Measurements from ENCODE around the gene PACC1. TPM values are rescaled to one million over a fixed set of nuclear protein-coding genes. Genes with fewer than 3 reads are reported as not detected.

The PACC1 gene
- total RNA-seq, 1 experiment from 2014 or later: 17.6 TPM

- no peaks in the 10 kb centered on the region for H4K20me1 ChIP-seq (ENCODE audit: insufficient read depth)
- no peaks in the 10 kb centered on the region for H3K9me3 ChIP-seq (ENCODE audit: control insufficient read depth in 1 of 2, insufficient read depth in 1 of 2, low read depth in 1 of 2, low read length in 2 of 2)
- no peaks in the 10 kb centered on the region for H3K27me3 ChIP-seq (ENCODE audit: insufficient read depth, low read length)
- no peak overlapping the region for H3K4me3 ChIP-seq (replicated peaks in 1 of 2; ENCODE audit: low read depth in 1 of 2, low read length in 2 of 2)
- TF ChIP-seq ZBTB33 (IDR thresholded peaks at IDR 0.05; ENCODE audit: extremely low read depth, insufficient replicate concordance, low read length) (no peak), SRF (IDR thresholded peaks at IDR 0.05; ENCODE audit: low read depth) (no peak), ELF1 (IDR thresholded peaks at IDR 0.05; ENCODE audit: borderline replicate concordance, low read depth) (no peak), SP1 (IDR thresholded peaks at IDR 0.05; ENCODE audit: low read depth) (no peak), RAD21 (IDR thresholded peaks at IDR 0.05; ENCODE audit: low read depth) (no peak), TCF7L2 (IDR thresholded peaks at IDR 0.05; ENCODE audit: borderline replicate concordance, extremely low read depth, insufficient read depth, insufficient read length) (no peak), FOSL1 (IDR thresholded peaks at IDR 0.05; ENCODE audit: low read depth) (no peak), EZH2 (IDR thresholded peaks at IDR 0.05) (no peak), CBX3 (IDR thresholded peaks at IDR 0.05; ENCODE audit: low read depth) (no peak)
- TF ChIP-seq, protein P1, sequence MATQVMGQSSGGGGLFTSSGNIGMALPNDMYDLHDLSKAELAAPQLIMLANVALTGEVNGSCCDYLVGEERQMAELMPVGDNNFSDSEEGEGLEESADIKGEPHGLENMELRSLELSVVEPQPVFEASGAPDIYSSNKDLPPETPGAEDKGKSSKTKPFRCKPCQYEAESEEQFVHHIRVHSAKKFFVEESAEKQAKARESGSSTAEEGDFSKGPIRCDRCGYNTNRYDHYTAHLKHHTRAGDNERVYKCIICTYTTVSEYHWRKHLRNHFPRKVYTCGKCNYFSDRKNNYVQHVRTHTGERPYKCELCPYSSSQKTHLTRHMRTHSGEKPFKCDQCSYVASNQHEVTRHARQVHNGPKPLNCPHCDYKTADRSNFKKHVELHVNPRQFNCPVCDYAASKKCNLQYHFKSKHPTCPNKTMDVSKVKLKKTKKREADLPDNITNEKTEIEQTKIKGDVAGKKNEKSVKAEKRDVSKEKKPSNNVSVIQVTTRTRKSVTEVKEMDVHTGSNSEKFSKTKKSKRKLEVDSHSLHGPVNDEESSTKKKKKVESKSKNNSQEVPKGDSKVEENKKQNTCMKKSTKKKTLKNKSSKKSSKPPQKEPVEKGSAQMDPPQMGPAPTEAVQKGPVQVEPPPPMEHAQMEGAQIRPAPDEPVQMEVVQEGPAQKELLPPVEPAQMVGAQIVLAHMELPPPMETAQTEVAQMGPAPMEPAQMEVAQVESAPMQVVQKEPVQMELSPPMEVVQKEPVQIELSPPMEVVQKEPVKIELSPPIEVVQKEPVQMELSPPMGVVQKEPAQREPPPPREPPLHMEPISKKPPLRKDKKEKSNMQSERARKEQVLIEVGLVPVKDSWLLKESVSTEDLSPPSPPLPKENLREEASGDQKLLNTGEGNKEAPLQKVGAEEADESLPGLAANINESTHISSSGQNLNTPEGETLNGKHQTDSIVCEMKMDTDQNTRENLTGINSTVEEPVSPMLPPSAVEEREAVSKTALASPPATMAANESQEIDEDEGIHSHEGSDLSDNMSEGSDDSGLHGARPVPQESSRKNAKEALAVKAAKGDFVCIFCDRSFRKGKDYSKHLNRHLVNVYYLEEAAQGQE (IDR thresholded peaks at IDR 0.05; ENCODE audit: low read depth): no peak
- DNase-seq (ENCODE audit: low read depth, low spot score): no peak
- RAD21 ChIA-PET (ENCODE audit: low non-redundant PET in 1 of 2, low total read pairs in 2 of 2, uncharacterized antibody in 2 of 2, unreplicated experiment in 2 of 2): no interaction called here
- H3K36me3 ChIP-seq (ENCODE audit: control insufficient read depth in 1 of 2, insufficient read depth in 2 of 2, low read length in 2 of 2): no peaks in the 10 kb centered on the region
- intact Hi-C loops (cut with micrococcal nuclease): loop anchor here (10.0 kb wide), 1 partner anchor 167 kb away; the partner anchor contains the start of gene PPP2R5A
- BruUV-seq (replicated peaks): no TSS peak
- no peak for ATAC-seq
- CTCF ChIA-PET: no interaction called here
- H3K27ac ChIP-seq (ENCODE audit: low read depth, low read length): no peak overlapping the region
- H3K4me2 ChIP-seq (ENCODE audit: low read length): no peak overlapping the region
- POLR2A ChIA-PET: no interaction called here
- no peak overlapping the region for H3K9ac ChIP-seq (ENCODE audit: low read length)
- no peaks in the 10 kb centered on the region for H3K79me2 ChIP-seq (ENCODE audit: insufficient read depth, low read length)
- H3K4me1 ChIP-seq (ENCODE audit: control insufficient read depth in 1 of 2, insufficient read depth in 2 of 2, low read length in 2 of 2): peaks cover 0 to 6% of the 10 kb centered on the region in 2 experiments; a peak in 1 of 4 replicates
- H3K9me2 ChIP-seq (ENCODE audit: insufficient read depth): no peaks in the 10 kb centered on the region
- no peak overlapping the region for H2AFZ ChIP-seq (ENCODE audit: low read depth, low read length, poor library complexity, severe bottlenecking)
Measured at GRCh38 chr1:212451416-212452322, 37.0 kb upstream of the PACC1 start.

Data from HCT116 (cell line).